ENCODE data around the gene EEF1G. TPM values are rescaled to one million over a fixed set of nuclear protein-coding genes. Genes with fewer than 3 reads are reported as not detected.

EEF1G gene
- total and polyA plus RNA-seq, 2 of the 13 experiments (the other 11 are each of a cell fraction or from before 2014, with no cell fraction given) = 1,787 to 2,144 TPM

GRCh38 chr11:62547691-62548281 lies 25.9 kb downstream of the EEF1G start (continued):
- TF ChIP-seq, protein P1, sequence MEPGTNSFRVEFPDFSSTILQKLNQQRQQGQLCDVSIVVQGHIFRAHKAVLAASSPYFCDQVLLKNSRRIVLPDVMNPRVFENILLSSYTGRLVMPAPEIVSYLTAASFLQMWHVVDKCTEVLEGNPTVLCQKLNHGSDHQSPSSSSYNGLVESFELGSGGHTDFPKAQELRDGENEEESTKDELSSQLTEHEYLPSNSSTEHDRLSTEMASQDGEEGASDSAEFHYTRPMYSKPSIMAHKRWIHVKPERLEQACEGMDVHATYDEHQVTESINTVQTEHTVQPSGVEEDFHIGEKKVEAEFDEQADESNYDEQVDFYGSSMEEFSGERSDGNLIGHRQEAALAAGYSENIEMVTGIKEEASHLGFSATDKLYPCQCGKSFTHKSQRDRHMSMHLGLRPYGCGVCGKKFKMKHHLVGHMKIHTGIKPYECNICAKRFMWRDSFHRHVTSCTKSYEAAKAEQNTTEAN (CRISPR knock-in tag; conservative IDR thresholded peaks at IDR 0.05) = peak; percentile 75; the same call in 1 of the 2 replicates
- TF ChIP-seq SATB2 (CRISPR knock-in tag; IDR thresholded peaks at IDR 0.05) = no peak
- TF ChIP-seq ZNF773 (CRISPR knock-in tag; IDR thresholded peaks at IDR 0.05; ENCODE audit: borderline replicate concordance) = no peak
- TF ChIP-seq BRF2 (CRISPR knock-in tag; IDR thresholded peaks at IDR 0.05) = no peak
- TF ChIP-seq NCOA2 (CRISPR knock-in tag; IDR thresholded peaks at IDR 0.05) = peak; percentile 58
- no peak for TF ChIP-seq ZNF12 (CRISPR knock-in tag; IDR thresholded peaks at IDR 0.05)
- no peak for TF ChIP-seq RELA (CRISPR knock-in tag; IDR thresholded peaks at IDR 0.05)
- no peak for TF ChIP-seq ZNF251 (CRISPR knock-in tag; IDR thresholded peaks at IDR 0.05)
- no peak for TF ChIP-seq NR2C2 (CRISPR knock-in tag; IDR thresholded peaks at IDR 0.05; ENCODE audit: borderline replicate concordance)
- TF ChIP-seq, protein P2, sequence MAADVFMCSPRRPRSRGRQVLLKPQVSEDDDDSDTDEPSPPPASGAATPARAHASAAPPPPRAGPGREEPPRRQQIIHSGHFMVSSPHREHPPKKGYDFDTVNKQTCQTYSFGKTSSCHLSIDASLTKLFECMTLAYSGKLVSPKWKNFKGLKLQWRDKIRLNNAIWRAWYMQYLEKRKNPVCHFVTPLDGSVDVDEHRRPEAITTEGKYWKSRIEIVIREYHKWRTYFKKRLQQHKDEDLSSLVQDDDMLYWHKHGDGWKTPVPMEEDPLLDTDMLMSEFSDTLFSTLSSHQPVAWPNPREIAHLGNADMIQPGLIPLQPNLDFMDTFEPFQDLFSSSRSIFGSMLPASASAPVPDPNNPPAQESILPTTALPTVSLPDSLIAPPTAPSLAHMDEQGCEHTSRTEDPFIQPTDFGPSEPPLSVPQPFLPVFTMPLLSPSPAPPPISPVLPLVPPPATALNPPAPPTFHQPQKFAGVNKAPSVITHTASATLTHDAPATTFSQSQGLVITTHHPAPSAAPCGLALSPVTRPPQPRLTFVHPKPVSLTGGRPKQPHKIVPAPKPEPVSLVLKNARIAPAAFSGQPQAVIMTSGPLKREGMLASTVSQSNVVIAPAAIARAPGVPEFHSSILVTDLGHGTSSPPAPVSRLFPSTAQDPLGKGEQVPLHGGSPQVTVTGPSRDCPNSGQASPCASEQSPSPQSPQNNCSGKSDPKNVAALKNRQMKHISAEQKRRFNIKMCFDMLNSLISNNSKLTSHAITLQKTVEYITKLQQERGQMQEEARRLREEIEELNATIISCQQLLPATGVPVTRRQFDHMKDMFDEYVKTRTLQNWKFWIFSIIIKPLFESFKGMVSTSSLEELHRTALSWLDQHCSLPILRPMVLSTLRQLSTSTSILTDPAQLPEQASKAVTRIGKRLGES (CRISPR knock-in tag; IDR thresholded peaks at IDR 0.05; ENCODE audit: borderline replicate concordance) = no peak
- TF ChIP-seq SMAD1 (CRISPR knock-in tag; IDR thresholded peaks at IDR 0.05; ENCODE audit: borderline replicate concordance, low read depth) = no peak
- TF ChIP-seq, protein P3, sequence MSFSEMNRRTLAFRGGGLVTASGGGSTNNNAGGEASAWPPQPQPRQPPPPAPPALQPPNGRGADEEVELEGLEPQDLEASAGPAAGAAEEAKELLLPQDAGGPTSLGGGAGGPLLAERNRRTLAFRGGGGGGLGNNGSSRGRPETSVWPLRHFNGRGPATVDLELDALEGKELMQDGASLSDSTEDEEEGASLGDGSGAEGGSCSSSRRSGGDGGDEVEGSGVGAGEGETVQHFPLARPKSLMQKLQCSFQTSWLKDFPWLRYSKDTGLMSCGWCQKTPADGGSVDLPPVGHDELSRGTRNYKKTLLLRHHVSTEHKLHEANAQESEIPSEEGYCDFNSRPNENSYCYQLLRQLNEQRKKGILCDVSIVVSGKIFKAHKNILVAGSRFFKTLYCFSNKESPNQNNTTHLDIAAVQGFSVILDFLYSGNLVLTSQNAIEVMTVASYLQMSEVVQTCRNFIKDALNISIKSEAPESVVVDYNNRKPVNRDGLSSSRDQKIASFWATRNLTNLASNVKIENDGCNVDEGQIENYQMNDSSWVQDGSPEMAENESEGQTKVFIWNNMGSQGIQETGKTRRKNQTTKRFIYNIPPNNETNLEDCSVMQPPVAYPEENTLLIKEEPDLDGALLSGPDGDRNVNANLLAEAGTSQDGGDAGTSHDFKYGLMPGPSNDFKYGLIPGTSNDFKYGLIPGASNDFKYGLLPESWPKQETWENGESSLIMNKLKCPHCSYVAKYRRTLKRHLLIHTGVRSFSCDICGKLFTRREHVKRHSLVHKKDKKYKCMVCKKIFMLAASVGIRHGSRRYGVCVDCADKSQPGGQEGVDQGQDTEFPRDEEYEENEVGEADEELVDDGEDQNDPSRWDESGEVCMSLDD (CRISPR knock-in tag; IDR thresholded peaks at IDR 0.05; ENCODE audit: borderline replicate concordance) = no peak
- no peak for TF ChIP-seq ZNF572 (CRISPR knock-in tag; IDR thresholded peaks at IDR 0.05)
- TF ChIP-seq KLF16 (CRISPR knock-in tag; IDR thresholded peaks at IDR 0.05) = 0 out of 4 replicates have a peak, but pooled peaks of 1 of the 2 experiments have one; percentile 25
- TF ChIP-seq ZNF879 (CRISPR knock-in tag; IDR thresholded peaks at IDR 0.05) = 0 out of 2 replicates have a peak, but pooled peaks have one; percentile 10
- no peak for TF ChIP-seq ZNF225 (CRISPR knock-in tag; IDR thresholded peaks at IDR 0.05)
- no peak for TF ChIP-seq JUNB (CRISPR knock-in tag; IDR thresholded peaks at IDR 0.05; ENCODE audit: borderline replicate concordance)
- TF ChIP-seq, protein P4, sequence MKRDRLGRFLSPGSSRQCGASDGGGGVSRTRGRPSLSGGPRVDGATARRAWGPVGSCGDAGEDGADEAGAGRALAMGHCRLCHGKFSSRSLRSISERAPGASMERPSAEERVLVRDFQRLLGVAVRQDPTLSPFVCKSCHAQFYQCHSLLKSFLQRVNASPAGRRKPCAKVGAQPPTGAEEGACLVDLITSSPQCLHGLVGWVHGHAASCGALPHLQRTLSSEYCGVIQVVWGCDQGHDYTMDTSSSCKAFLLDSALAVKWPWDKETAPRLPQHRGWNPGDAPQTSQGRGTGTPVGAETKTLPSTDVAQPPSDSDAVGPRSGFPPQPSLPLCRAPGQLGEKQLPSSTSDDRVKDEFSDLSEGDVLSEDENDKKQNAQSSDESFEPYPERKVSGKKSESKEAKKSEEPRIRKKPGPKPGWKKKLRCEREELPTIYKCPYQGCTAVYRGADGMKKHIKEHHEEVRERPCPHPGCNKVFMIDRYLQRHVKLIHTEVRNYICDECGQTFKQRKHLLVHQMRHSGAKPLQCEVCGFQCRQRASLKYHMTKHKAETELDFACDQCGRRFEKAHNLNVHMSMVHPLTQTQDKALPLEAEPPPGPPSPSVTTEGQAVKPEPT (CRISPR knock-in tag; IDR thresholded peaks at IDR 0.05; ENCODE audit: low read depth) = peak; percentile 84
- TF ChIP-seq NFKBIZ (CRISPR knock-in tag; IDR thresholded peaks at IDR 0.05) = no peak
- TF ChIP-seq BRCA1 (CRISPR knock-in tag; IDR thresholded peaks at IDR 0.05) = no peak
- no peak for TF ChIP-seq ZNF629 (CRISPR knock-in tag; conservative IDR thresholded peaks at IDR 0.05)

Data from HepG2 (cell line).